Activated CD8-positive, alpha-beta T cell treated with anti-CD3 and anti-CD28 coated beads for 36 hours (primary cell): ENCODE data around the gene DAAM1. TPM values are rescaled to one million over a fixed set of nuclear protein-coding genes. Genes with fewer than 3 reads are reported as not detected.

Experiments
- ATAC-seq: fragments of 200-7000 bp; cut with Tn5 transposase; one replicate; pipeline ENCODE4 v1.10.0; 2021; ENCODE audit warnings: mild to moderate bottlenecking, moderate library complexity
- CTCF ChIA-PET: fragments of 350-600 bp; sonication (Branson Sonifier 250); formaldehyde crosslinking; loops from one replicate; lab custom pipeline; 2021; ENCODE audit warnings: antibody characterized with exemption; lab: Charles Lee
- POLR2A ChIA-PET: fragments of 350-600 bp; sonication (Branson Sonifier 250); formaldehyde crosslinking; loops from one replicate; lab custom pipeline; 2021; ENCODE audit warnings: antibody characterized with exemption; lab: Charles Lee
- DNase-seq: peaks from one replicate; pipeline ENCODE4 v3.0.0-alpha.2; 2020
- H3K27ac Mint-ChIP-seq: one replicate; pipeline ENCODE4 v1.8.0; 2021; ENCODE audit warnings: mild to moderate bottlenecking, mixed read lengths
- H3K27me3 Mint-ChIP-seq: one replicate; pipeline ENCODE4 v1.8.0; 2021; ENCODE audit warnings: mixed read lengths
- H3K36me3 Mint-ChIP-seq: one replicate; pipeline ENCODE4 v1.8.0; 2021; ENCODE audit warnings: low read depth, mixed read lengths
- H3K4me1 Mint-ChIP-seq: one replicate; pipeline ENCODE4 v1.8.0; 2021; ENCODE audit warnings: low read depth, mixed read lengths
- H3K4me3 Mint-ChIP-seq: one replicate; pipeline ENCODE4 v1.8.0; 2021; ENCODE audit warnings: mild to moderate bottlenecking, moderate library complexity, mixed read lengths
- H3K9me3 Mint-ChIP-seq: one replicate; pipeline ENCODE4 v1.8.0; 2021; ENCODE audit warnings: mixed read lengths
- CTCF ChIP-seq: fragments of 200-600 bp; IDR thresholded peaks from one replicate; pipeline ENCODE4 v1.8.0; 2022; ENCODE audit warnings: antibody characterized with exemption, mild to moderate bottlenecking
- intact Hi-C: fragments of 100-400 bp; cut with micrococcal nuclease; formaldehyde crosslinking; loops from one replicate; pipeline ENCODE4 v1.10.0; 2022
- total RNA-seq, 2 experiments: library from RNA; stranded (reverse); gene quantifications; one replicate each; pipeline ENCODE4 v1.2.3, GENCODE V29; 2021

DAAM1 gene
- total RNA-seq, 2 experiments from 2014 or later, result 7.2 to 9.9 TPM

- intact Hi-C loops, result no loop called here
- no peaks in the 10 kb centered on the region for H3K27me3 Mint-ChIP-seq
- DNase-seq, result no peak
- no peak for TF ChIP-seq CTCF
- ATAC-seq, result no peak
- H3K9me3 Mint-ChIP-seq, result no peaks in the 10 kb centered on the region
- CTCF ChIA-PET, result no interaction called here
- peaks cover 1% of the 10 kb centered on the region for H3K36me3 Mint-ChIP-seq
- H3K4me1 Mint-ChIP-seq, result no peaks in the 10 kb centered on the region
- POLR2A ChIA-PET, result no interaction called here
- H3K27ac Mint-ChIP-seq, result no peak overlapping the region
- no peak overlapping the region for H3K4me3 Mint-ChIP-seq
These were observed 153.5 kb downstream of the DAAM1 start for GRCh38 chr14:59341858-59342477.

- intact Hi-C loops, result no loop called here
- DNase-seq (no peak), ATAC-seq (no peak)
- Mint-ChIP-seq H3K27me3 (no peaks in the 10 kb centered on the region), H3K9me3 (no peaks in the 10 kb centered on the region), H3K36me3 (peaks cover 1% of the 10 kb centered on the region), H3K4me1 (no peaks in the 10 kb centered on the region), H3K4me3 (no peak overlapping the region), H3K27ac (no peak overlapping the region)
- ChIA-PET CTCF (no interaction called here), POLR2A (no interaction called here)
- TF ChIP-seq CTCF, result no peak
These were observed 154.3 kb downstream of the DAAM1 start for GRCh38 chr14:59342516-59343484.

GRCh38 chr14:59343585-59343984 lies 155.1 kb downstream of the DAAM1 start:
- Mint-ChIP-seq H3K27me3 (no peaks in the 10 kb centered on the region), H3K4me1 (no peaks in the 10 kb centered on the region), H3K4me3 (no peak overlapping the region), H3K9me3 (no peaks in the 10 kb centered on the region), H3K36me3 (peaks cover 1% of the 10 kb centered on the region), H3K27ac (no peak overlapping the region)
- DNase-seq (no peak), ATAC-seq (no peak)
- POLR2A ChIA-PET, result no interaction called here
- no peak for TF ChIP-seq CTCF
- CTCF ChIA-PET, result no interaction called here
- intact Hi-C loops, result no loop called here

- TF ChIP-seq CTCF, result no peak
- ChIA-PET CTCF (interaction anchor here (1.0 kb wide), 1 partner anchor 13 kb away, joined by 5 read pairs; no protein-coding TSS in a partner anchor), POLR2A (no interaction called here)
- intact Hi-C loops, result no loop called here
- DNase-seq, result no peak
- no peak for ATAC-seq
- no peak overlapping the region for H3K27ac Mint-ChIP-seq
- no peaks in the 10 kb centered on the region for H3K4me1 Mint-ChIP-seq
- no peak overlapping the region for H3K4me3 Mint-ChIP-seq
- peaks cover 1% of the 10 kb centered on the region for H3K36me3 Mint-ChIP-seq
- no peaks in the 10 kb centered on the region for H3K9me3 Mint-ChIP-seq
- no peaks in the 10 kb centered on the region for H3K27me3 Mint-ChIP-seq
These were observed 155.5 kb downstream of the DAAM1 start for GRCh38 chr14:59344016-59344415.
